Neural cell (in vitro differentiated cells): ENCODE results near the gene RAD51C. TPM values are rescaled to one million over a fixed set of nuclear protein-coding genes. Genes with fewer than 3 reads are reported as not detected.

Experiments
- H2AFZ ChIP-seq: fragments of 200-600, 300-800 bp; sonication (generic), shearing (Covaris generic); 2 replicates; pipeline ENCODE4 v1.6.0; 2014; ENCODE audit warnings: low read depth, mild to moderate bottlenecking, antibody characterized with exemption, low read length, moderate library complexity
- H3F3A ChIP-seq: fragments of 200-600 bp; shearing (Covaris generic); 2 replicates; pipeline ENCODE4 v1.6.1; 2016; ENCODE audit warnings: mild to moderate bottlenecking, moderate library complexity, mixed read lengths, antibody characterized with exemption, low read length; ENCODE audit not compliant: insufficient read depth, poor library complexity, severe bottlenecking
- H3K27ac ChIP-seq: fragments of 200-600, 300-800 bp; sonication (generic), shearing (Covaris generic); 2 replicates; pipeline ENCODE4 v1.5.1; 2014; ENCODE audit warnings: mild to moderate bottlenecking, low read length, moderate library complexity
- H3K27me3 ChIP-seq: fragments of 300-800, 200-600 bp; sonication (generic), shearing (Covaris generic); 2 replicates; pipeline ENCODE4 v1.6.0; 2014; ENCODE audit warnings: mild to moderate bottlenecking, low read depth, low read length, moderate library complexity; ENCODE audit not compliant: insufficient read depth
- H3K36me3 ChIP-seq: fragments of 300-800, 200-600 bp; sonication (generic), shearing (Covaris generic); 2 replicates; pipeline ENCODE4 v1.5.1; 2014; ENCODE audit warnings: mild to moderate bottlenecking, antibody characterized with exemption, low read length, moderate library complexity; ENCODE audit not compliant: insufficient read depth
- H3K4me2 ChIP-seq: fragments of 300-800, 200-600 bp; sonication (generic), shearing (Covaris generic); 2 replicates; pipeline ENCODE4 v1.6.0; 2014; ENCODE audit warnings: mild to moderate bottlenecking, low read length
- H3K4me3 ChIP-seq: fragments of 300-800, 200-600 bp; sonication (generic), shearing (Covaris generic); 2 replicates; pipeline ENCODE4 v1.5.1; 2014; ENCODE audit warnings: mild to moderate bottlenecking, low read length, moderate library complexity
- H3K79me2 ChIP-seq: fragments of 200-600 bp; shearing (Covaris generic); replicated peaks from 2 replicates; pipeline ENCODE4 v1.6.0; 2014; ENCODE audit warnings: mild to moderate bottlenecking, low read length, moderate library complexity; ENCODE audit not compliant: insufficient read depth
- H3K9ac ChIP-seq: fragments of 300-800, 200-600 bp; sonication (generic), shearing (Covaris generic); 2 replicates; pipeline ENCODE4 v1.6.1; 2016; ENCODE audit warnings: mild to moderate bottlenecking, low read length, mixed read lengths
- H3K9me2 ChIP-seq: fragments of 200-600 bp; shearing (Covaris generic); 2 replicates; pipeline ENCODE4 v1.6.1; 2016; ENCODE audit warnings: mild to moderate bottlenecking, low read length, mixed read lengths; ENCODE audit not compliant: insufficient read depth
- H3K9me3 ChIP-seq: fragments of 200-600, 300-800 bp; sonication (generic), shearing (Covaris generic); 2 replicates; pipeline ENCODE4 v1.6.1; 2016; ENCODE audit warnings: mild to moderate bottlenecking, mixed run types, low read length, moderate library complexity, mixed read lengths
- H4K20me1 ChIP-seq: fragments of 200-600 bp; shearing (Covaris generic); 2 replicates; pipeline ENCODE4 v1.6.1; 2016; ENCODE audit warnings: mild to moderate bottlenecking, mixed run types; ENCODE audit not compliant: insufficient read depth
- EP300 ChIP-seq: fragments of 450-650 bp; conservative IDR thresholded peaks from 2 replicates; pipeline ENCODE4 v1.6.1; 2014; ENCODE audit warnings: antibody characterized with exemption, mild to moderate bottlenecking, moderate library complexity; ENCODE audit not compliant: poor library complexity, severe bottlenecking
- EZH2 ChIP-seq: fragments of 200-600, 300-800 bp; shearing (Covaris generic), sonication (generic); IDR thresholded peaks from 2 replicates; pipeline ENCODE4 v1.6.1; 2014; ENCODE audit warnings: antibody characterized with exemption, low read length, borderline replicate concordance, mild to moderate bottlenecking; ENCODE audit not compliant: insufficient read depth, poor library complexity, severe bottlenecking
- MXI1 ChIP-seq: fragments of 450-650 bp; conservative IDR thresholded peaks from 2 replicates; pipeline ENCODE4 v1.6.1; 2014; ENCODE audit warnings: antibody characterized with exemption, mild to moderate bottlenecking; ENCODE audit not compliant: poor library complexity, severe bottlenecking
- POLR2AphosphoS5 ChIP-seq: IDR thresholded peaks from 2 replicates; pipeline ENCODE4 v1.6.1; 2012
- RAD21 ChIP-seq: fragments of 450-650 bp; conservative IDR thresholded peaks from 2 replicates; pipeline ENCODE4 v1.6.1; 2014; ENCODE audit warnings: antibody characterized with exemption, mild to moderate bottlenecking, moderate library complexity
- REST ChIP-seq: IDR thresholded peaks from 2 replicates; pipeline ENCODE4 v1.6.1; 2012; ENCODE audit warnings: borderline replicate concordance
- TAF1 ChIP-seq: IDR thresholded peaks from 2 replicates; pipeline ENCODE4 v1.6.1; 2012; ENCODE audit warnings: low read depth
- polyA plus RNA-seq: library from polyadenylated mRNA; depleted of rRNA; stranded (reverse); fragments of >200 nt; gene quantifications from 2 replicates; pipeline ENCODE4 v1.2.3, GENCODE V29; 2014

RAD51C gene
- polyA plus RNA-seq, 1 donor from 2014 or later, result 25.1 TPM

DNA sequence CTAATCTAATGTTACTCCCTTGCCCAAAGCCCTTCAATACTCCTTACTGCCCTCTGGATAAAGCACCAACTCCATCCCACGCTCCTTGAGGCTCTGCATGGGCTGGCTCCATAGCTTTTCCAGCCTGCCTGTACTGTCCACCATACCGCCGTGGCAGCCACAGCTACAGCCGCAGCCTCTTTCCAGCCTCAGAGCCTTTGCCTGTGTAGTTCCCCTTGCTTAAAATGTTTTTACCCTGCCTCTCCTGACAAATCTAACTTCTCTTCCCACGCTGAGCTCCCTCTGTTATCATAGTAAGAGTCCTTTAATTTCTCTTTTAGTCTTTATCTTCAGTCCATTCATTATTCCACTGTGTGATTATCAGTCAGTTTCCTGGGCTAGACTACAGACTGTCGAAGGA is 22.5 kb upstream of the RAD51C start:
- no peaks in the 10 kb centered on the region for H3K9me3 ChIP-seq
- no peak overlapping the region for H3K9ac ChIP-seq
- no peaks in the 10 kb centered on the region for H3K9me2 ChIP-seq
- no peaks in the 10 kb centered on the region for H3K27me3 ChIP-seq
- no peak overlapping the region for H3K4me3 ChIP-seq
- no peak overlapping the region for H2AFZ ChIP-seq
- H3K36me3 ChIP-seq, result no peaks in the 10 kb centered on the region
- H4K20me1 ChIP-seq, result no peaks in the 10 kb centered on the region
- no peak for TF ChIP-seq RAD21
- TF ChIP-seq POLR2AphosphoS5, result no peak
- TF ChIP-seq EZH2, result no peak
- no peak for TF ChIP-seq TAF1
- TF ChIP-seq REST, result no peak
- no peak for TF ChIP-seq MXI1
- TF ChIP-seq EP300, result no peak
- H3K4me2 ChIP-seq, result no peak overlapping the region
- H3K27ac ChIP-seq, result no peak overlapping the region
- H3K79me2 ChIP-seq, result no peaks in the 10 kb centered on the region
- no peaks in the 10 kb centered on the region for H3F3A ChIP-seq

GRCh38 chr17:58671969-58672368 is 20.4 kb upstream of the RAD51C start:
- Histone ChIP-seq H3K4me2 (no peak overlapping the region), H3K79me2 (no peaks in the 10 kb centered on the region), H3F3A (no peaks in the 10 kb centered on the region), H3K9me2 (no peaks in the 10 kb centered on the region), H3K27ac (no peak overlapping the region), H3K36me3 (no peaks in the 10 kb centered on the region), H3K27me3 (no peaks in the 10 kb centered on the region), H3K9me3 (no peaks in the 10 kb centered on the region), H3K4me3 (no peak overlapping the region), H4K20me1 (no peaks in the 10 kb centered on the region), H2AFZ (no peak overlapping the region), H3K9ac (no peak overlapping the region)
- TF ChIP-seq REST, result no peak
- no peak for TF ChIP-seq RAD21
- no peak for TF ChIP-seq TAF1
- TF ChIP-seq EZH2, result no peak
